COLO668 (cell line): ENCODE data around the gene MACF1.
A peak's percentile ranks its signal among the peaks of the same experiment; 100 is the strongest.

Experiments
- DNase-seq: peaks from one replicate; lab custom pipeline; 2025; ENCODE audit not compliant: unreplicated experiment; lab: John Stamatoyannopoulos, UW

MACF1 gene

DNA sequence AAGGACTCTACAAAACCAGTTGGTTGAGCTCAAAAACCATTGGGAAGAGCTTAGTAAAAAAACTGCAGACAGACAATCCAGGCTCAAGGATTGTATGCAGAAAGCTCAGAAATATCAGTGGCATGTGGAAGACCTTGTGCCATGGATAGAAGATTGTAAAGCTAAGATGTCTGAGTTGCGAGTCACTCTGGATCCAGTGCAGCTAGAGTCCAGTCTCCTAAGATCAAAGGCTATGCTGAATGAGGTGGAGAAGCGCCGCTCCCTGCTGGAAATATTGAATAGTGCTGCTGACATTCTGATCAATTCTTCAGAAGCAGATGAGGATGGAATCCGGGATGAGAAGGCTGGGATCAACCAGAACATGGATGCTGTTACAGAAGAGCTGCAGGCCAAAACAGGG is 183.0 kb downstream of the MACF1 start:
- DNase-seq: no peak

GRCh38 chr1:39391691-39392679 is 187.5 kb downstream of the MACF1 start:
- no peak for DNase-seq

DNA sequence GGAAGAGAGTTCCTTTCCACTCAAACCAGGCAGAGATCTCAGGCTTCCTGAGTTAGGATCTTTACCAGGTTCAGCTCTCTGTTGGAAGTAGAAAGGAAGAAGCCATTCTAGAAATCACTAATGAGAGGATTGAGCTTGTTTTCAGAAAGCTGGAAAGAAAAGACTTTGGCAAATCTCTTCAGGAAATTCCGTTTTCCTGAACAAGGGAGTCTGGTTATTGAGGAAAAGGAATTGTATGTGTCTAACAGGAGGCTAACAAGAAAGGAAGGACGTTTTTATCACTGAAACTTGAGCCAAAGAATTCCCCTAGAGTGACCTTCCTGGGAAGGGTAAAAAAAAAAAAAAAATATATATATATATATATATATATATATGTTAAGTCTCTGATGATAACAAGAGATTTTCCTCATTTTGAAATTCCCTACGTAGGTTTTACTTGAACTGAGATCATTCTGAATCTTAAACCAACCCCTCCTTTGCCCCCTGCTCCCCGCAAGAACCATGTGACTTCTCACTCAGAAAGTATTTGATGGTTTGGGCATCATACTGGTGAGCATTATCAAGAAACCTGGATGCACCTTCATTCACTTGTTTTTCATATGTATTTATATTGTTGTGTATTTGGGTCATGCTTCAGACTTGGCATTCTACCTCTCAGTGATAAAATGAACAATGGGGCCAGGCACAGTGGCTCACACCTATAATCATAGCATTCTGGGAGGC is 188.5 kb downstream of the MACF1 start:
- no peak for DNase-seq

DNA sequence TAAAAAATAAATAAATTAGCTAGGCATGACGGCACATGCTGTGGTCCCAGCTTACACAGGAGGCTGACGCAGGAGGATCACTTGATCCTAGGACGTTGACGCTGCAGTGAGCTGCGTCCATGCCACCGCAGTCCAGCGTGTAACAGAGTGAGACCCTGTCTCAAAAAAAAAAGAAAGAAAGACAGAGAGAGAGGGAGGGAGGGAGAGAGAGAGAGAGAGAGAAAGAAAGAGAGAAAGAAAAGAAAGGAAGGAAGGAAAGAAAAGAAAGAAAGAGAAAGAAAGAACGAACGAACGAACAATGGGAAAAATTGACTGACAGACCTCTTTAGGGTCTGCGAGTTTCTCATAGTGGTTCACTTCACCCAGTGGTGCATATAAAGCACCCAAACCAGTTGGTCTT is 189.2 kb downstream of the MACF1 start:
- no peak for DNase-seq

- no peak for DNase-seq
Measured at GRCh38 chr1:39394059-39394458, 189.6 kb downstream of the MACF1 start.

- peak; percentile 70 for DNase-seq
Measured at GRCh38 chr1:39394598-39394997, 190.1 kb downstream of the MACF1 start.

DNA sequence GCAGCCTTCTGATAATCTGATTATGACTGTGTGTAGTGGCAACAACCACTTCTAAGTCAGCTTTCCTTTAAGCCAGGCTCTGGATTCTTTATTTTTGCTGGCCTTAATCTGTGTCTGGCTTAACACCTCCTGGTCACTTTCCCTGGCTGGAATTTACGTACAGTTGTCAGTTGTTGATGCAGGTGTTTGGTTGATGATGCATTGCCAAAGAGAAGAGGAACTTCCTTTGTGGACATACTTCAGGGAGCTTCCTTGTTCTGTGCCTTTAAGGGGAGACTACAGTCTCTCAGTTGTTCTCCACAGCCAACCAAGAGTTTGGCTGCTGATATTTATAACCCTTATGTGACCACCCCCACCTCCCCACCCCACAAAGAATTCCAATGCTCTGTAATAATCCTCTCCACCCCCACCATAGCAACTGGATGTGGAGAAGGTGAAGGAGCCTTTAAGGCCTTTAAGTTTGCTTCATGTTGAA is 190.9 kb downstream of the MACF1 start:
- peak; percentile 43 for DNase-seq

- no peak for DNase-seq
Measured at GRCh38 chr1:39396671-39397070, 192.2 kb downstream of the MACF1 start.

DNA sequence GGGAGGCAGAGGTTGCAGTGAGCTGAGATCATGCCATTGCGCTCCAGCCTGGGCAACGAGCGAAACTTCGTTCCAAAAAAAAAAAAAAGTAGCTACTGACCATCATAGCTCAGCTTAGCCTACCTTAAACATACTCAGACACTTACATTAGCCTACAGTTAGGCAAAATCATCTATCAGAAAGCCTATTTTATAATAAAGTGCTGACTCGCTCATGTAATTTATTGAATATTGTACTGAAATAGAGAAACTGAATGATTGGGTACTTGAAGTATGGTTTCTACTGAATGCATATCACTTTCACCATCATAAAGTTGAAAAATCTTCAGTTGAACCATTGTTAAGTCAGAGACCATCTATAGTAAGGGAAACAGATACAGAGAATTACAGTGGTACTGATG is 193.0 kb downstream of the MACF1 start:
- DNase-seq: no peak

- no peak for DNase-seq
Measured at GRCh38 chr1:39398278-39399021, 194.0 kb downstream of the MACF1 start.

DNA sequence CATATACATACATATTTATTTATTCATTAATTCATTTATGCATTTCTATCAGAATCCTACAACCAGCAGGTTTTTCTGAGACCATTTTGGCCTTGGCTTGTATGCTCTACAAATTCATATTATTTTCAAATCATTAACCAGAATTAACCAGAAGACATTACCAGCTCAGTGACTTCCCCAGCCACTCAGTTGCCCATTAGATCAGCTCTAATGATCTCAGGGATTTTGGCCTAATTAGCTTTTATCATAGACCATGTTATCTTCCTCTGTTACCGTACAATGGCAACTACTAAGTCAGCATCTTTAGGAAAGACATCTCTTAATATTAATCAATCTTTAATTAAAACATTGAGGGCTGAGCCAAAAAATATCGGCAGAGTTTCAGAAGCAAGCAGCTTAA is 196.6 kb downstream of the MACF1 start:
- no peak for DNase-seq

GRCh38 chr1:39404876-39405275 is 200.4 kb downstream of the MACF1 start:
- no peak for DNase-seq

GRCh38 chr1:39405358-39405757 is 200.9 kb downstream of the MACF1 start:
- DNase-seq: no peak

DNA sequence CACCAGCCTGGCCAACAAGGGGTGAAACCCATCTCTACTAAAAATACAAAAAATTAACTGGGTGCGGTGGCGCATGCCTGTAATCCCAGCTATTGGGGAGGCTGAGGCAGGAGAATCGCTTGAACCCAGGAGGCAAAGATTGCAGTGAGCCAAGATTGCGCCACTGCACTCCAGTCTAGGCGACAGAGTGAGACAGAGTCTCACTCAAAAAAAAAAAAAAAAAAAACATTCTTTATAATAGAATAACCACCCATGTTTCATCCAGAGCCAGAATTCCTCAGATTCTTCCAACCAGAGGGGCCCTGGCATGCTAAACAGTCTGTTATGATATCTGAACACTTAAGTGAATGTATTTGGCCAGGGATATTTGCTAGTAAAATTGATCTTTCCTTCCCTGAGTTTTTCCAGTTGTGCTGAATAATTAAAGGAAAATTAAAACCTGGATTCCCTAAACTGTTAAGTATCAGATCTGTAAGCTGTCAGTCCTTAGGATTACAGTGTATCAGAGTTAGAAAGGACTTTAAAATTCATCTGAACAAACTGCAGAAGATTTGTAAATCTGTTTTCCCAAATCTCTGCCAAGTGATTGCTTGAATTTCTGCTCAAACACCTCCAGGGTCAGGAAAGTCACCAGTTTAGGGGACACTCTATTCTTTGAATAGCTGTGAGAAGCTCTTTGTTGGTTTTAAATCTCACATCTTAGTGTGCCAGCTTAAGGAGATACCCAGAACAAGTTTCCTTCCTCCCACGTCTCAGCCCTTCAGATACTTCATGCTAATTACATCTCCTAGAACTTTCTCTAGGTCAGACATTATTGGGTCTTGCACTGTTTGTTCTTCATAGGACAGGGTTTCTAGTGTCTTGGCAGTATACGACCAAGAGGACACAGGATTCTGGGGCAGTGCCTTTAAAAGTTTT is 202.3 kb downstream of the MACF1 start:
- no peak for DNase-seq

- DNase-seq: no peak
Measured at GRCh38 chr1:39407510-39407895, 203.0 kb downstream of the MACF1 start.

DNA sequence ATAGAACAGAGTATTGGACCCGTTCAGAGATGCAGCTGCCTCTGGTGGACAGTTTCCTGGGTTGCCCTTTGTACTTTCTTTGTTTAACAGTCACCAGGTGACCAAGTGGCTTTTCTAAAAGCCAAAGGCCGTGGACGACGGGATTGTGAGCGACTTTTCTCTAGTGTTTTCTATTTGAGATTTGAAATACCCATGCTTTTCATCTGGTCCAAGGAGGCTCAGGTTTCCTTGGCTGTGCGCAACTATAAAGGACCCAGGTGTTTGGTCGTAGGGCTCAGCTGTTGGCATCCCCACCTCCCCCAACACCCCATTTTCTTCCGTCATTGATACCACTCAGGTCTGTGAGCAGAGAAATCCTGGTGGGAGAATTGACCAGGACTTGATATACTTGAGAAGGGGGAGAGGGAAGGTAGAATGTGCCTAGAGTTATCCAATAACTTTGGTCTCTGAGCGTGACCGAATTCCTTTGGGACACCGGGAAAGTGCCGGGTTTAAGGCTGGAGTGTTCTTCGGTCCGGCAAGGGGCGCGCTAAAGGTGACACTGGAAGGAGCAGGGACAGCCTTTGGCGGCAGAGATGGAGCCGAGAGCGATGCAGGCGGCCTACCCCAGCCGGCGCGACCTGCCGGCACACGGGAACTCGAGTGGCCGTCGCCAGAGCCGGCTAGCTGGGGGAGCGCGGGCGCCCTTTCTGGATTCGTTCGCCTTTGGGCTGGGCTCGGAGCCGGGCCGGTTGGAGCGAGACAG is 203.6 kb downstream of the MACF1 start:
- DNase-seq: peak; percentile 63

GRCh38 chr1:39408641-39409054 is 204.2 kb downstream of the MACF1 start:
- DNase-seq: peak; percentile 99

DNA sequence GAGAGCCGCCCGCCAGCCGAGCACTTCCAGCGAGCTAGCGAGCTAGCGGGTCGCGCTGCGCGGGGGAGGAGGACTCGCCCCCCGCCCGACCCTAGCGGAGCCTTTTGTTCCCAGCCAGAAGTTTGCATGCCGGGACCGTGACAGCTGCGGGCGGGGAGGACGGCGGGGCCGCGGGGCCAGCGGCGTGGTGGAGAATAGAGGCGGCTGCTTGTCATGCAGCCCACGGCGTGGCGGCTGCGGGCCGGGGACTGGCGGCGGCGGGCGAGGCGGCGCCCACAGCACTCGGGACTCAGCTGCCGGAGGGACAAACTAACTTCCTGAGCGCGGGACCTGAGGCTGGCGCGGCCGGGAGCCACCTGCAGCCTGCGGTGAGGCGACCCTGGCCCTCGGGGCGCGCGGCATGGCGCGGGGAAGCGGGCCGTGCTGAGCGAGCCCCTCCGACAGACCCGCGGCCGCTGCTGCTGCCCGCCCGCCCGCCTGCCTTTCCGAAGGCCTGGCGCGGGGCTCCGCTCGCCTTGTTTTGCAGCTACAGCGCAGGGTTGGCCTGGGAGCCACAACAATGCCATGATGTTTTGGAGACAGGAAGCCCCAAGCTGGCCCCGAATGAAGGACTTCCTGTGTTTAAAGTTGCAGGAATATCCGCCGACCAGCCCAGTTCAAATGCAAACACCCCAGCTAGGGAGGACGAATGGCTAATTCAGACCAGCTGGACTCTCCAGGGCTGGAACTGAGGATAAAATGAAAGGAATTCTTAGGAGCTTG is 204.7 kb downstream of the MACF1 start:
- peak; percentile 79 for DNase-seq

DNA sequence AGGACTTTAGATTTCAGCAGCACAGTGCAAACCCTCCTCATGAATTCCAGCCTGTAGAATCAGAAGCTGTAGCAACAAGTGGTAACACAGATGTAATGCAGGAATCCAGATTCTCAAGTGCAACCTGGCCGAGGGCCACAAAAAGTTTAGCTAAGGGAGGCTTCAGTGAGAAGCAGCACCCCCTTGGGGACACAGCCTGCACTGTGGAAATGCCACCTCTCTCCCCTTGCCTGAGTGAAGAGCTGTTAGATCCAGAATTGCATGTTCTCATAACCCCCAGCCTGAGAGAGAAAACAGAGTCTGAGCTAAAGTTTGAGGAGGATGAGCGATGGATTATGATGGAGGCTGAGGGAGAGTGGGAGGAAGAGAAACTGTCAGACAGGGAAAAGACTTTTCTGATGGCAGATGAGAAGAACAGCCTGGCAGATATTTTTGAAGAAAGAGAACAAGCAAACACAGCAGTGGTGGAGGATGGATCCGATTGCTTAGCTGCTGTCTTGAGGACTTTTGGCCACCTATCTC is 206.5 kb downstream of the MACF1 start:
- peak; percentile 80 for DNase-seq
